Measurements from ENCODE around the gene CACNA1C. TPM values are rescaled to one million over a fixed set of nuclear protein-coding genes. Genes with fewer than 3 reads are reported as not detected.
A peak's percentile ranks its signal among the peaks of the same experiment; 100 is the strongest.

Gene CACNA1C
- total and polyA plus RNA-seq, 2 donors (not counting 1 experiment from before 2014, with no cell fraction given), result 7.6 to 11.4 TPM

DNA sequence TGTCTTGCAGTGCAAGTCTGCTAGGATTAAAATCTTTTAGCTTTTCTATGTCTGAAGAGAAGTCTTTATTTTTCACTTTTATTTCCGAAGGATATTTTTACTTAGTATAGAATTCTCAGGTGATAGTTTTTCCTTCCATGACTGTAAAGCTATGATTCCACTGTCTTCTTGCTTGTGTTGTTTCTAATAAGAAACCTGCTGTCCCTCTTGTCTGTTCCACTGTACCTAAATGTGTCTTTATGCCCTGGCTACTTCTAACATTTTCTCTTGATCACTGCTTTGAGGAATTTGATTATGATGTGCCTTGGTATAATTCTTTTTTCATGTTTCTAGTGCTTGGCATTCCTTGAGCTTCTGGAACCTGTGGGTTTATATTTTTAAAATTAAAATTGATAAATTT is 228.7 kb downstream of the CACNA1C start:
- no peak overlapping the region for H3K9ac ChIP-seq (ENCODE audit: insufficient read depth, low read length)
- no peaks in the 10 kb centered on the region for H3K9me3 ChIP-seq (ENCODE audit: control insufficient read depth, insufficient read depth, low read depth, low read length)
- no peak overlapping the region for H3K4me3 ChIP-seq (replicated peaks in 1 of 4; ENCODE audit: control extremely low read depth in 1 of 4, insufficient read depth in 1 of 4, low read depth in 3 of 4, low read length in 4 of 4)
- no peaks in the 10 kb centered on the region for H3K36me3 ChIP-seq (ENCODE audit: control insufficient read depth, insufficient read depth, low read length)
- no peaks in the 10 kb centered on the region for H4K20me1 ChIP-seq (ENCODE audit: control insufficient read depth, extremely low read depth, insufficient read depth, low read length)
- no peak overlapping the region for H3K27ac ChIP-seq (ENCODE audit: insufficient read depth, low read length)
- no peaks in the 10 kb centered on the region for H3K27me3 ChIP-seq (ENCODE audit: control insufficient read depth, insufficient read depth, low read length)
- TF ChIP-seq EZH2 (IDR thresholded peaks at IDR 0.05; ENCODE audit: low read length, missing control alignments), result no peak
- TF ChIP-seq, protein P1, sequence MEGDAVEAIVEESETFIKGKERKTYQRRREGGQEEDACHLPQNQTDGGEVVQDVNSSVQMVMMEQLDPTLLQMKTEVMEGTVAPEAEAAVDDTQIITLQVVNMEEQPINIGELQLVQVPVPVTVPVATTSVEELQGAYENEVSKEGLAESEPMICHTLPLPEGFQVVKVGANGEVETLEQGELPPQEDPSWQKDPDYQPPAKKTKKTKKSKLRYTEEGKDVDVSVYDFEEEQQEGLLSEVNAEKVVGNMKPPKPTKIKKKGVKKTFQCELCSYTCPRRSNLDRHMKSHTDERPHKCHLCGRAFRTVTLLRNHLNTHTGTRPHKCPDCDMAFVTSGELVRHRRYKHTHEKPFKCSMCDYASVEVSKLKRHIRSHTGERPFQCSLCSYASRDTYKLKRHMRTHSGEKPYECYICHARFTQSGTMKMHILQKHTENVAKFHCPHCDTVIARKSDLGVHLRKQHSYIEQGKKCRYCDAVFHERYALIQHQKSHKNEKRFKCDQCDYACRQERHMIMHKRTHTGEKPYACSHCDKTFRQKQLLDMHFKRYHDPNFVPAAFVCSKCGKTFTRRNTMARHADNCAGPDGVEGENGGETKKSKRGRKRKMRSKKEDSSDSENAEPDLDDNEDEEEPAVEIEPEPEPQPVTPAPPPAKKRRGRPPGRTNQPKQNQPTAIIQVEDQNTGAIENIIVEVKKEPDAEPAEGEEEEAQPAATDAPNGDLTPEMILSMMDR (conservative IDR thresholded peaks at IDR 0.05 in 1 of 2, IDR thresholded peaks at IDR 0.05 in 1 of 2; ENCODE audit: low read depth in 1 of 2, low read length in 2 of 2), result no peak
- no peak overlapping the region for H2AFZ ChIP-seq (ENCODE audit: low read length)
- no peak for DNase-seq (ENCODE audit: low read depth in 2 of 2)
- H3K79me2 ChIP-seq (ENCODE audit: control insufficient read depth, insufficient read depth, low read length), result no peaks in the 10 kb centered on the region
- H3K4me2 ChIP-seq (ENCODE audit: extremely low read depth, insufficient read depth, low read length), result no peak overlapping the region
- H3K4me1 ChIP-seq (ENCODE audit: control insufficient read depth, extremely low read depth, insufficient read depth, low read length), result peaks cover 27% of the 10 kb centered on the region

DNA sequence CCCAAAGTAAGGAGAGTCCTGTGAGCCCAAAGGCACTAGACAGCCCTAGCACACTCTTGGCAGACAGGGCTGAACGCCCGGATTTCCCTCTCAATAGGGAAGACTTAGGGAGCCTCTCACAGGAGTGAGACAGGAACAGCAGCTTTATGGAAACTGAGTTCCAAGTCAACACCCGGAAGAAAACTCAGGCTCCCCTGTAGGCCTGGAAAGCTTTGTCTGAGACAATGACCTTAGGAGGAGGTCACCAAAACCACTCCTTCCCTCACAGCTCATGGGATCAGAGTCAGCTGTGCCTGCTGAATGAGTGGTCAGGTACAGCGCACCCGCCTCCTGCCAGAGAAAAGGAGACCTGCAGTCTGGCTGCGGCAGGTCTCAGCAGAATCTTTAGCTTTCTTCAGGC is 229.5 kb downstream of the CACNA1C start:
- Histone ChIP-seq H3K4me2 (ENCODE audit: extremely low read depth, insufficient read depth, low read length) (no peak overlapping the region), H3K9me3 (ENCODE audit: control insufficient read depth, insufficient read depth, low read depth, low read length) (no peaks in the 10 kb centered on the region), H3K36me3 (ENCODE audit: control insufficient read depth, insufficient read depth, low read length) (no peaks in the 10 kb centered on the region), H3K4me3 (replicated peaks in 1 of 4; ENCODE audit: control extremely low read depth in 1 of 4, insufficient read depth in 1 of 4, low read depth in 3 of 4, low read length in 4 of 4) (no peak overlapping the region), H2AFZ (ENCODE audit: low read length) (no peak overlapping the region), H3K27me3 (ENCODE audit: control insufficient read depth, insufficient read depth, low read length) (no peaks in the 10 kb centered on the region), H3K79me2 (ENCODE audit: control insufficient read depth, insufficient read depth, low read length) (no peaks in the 10 kb centered on the region), H3K27ac (ENCODE audit: insufficient read depth, low read length) (no peak overlapping the region), H3K4me1 (ENCODE audit: control insufficient read depth, extremely low read depth, insufficient read depth, low read length) (peaks cover 35% of the 10 kb centered on the region), H4K20me1 (ENCODE audit: control insufficient read depth, extremely low read depth, insufficient read depth, low read length) (no peaks in the 10 kb centered on the region), H3K9ac (ENCODE audit: insufficient read depth, low read length) (no peak overlapping the region)
- peak; percentile 34 for DNase-seq (ENCODE audit: low read depth in 2 of 2)
- no peak for TF ChIP-seq EZH2 (IDR thresholded peaks at IDR 0.05; ENCODE audit: low read length, missing control alignments)
- TF ChIP-seq, protein P1 (conservative IDR thresholded peaks at IDR 0.05 in 1 of 2, IDR thresholded peaks at IDR 0.05 in 1 of 2; ENCODE audit: low read depth in 1 of 2, low read length in 2 of 2), result peak in 1 of 2 donors; percentile 12

DNA sequence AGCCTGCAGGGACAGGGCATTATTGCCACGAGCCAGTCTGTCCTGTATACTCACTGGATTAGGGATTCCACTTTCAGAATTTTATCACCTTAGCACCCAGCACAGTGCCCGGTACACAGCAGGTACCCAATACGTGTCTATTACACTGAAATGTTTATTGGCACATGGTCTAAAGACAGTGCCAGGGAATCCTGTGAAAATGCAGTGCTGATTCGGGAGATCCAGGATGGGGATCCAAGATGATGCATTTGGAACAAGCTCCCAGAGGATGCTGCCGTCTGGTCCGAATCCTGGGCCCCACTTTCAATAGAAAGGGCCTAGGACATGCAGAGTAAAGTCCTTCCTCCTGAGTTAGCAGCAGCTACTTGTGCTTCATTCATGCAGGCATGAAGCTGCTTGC is 230.7 kb downstream of the CACNA1C start:
- no peak for TF ChIP-seq EZH2 (IDR thresholded peaks at IDR 0.05; ENCODE audit: low read length, missing control alignments)
- TF ChIP-seq, protein P1 (conservative IDR thresholded peaks at IDR 0.05 in 1 of 2, IDR thresholded peaks at IDR 0.05 in 1 of 2; ENCODE audit: low read depth in 1 of 2, low read length in 2 of 2), result no peak
- H3K27me3 ChIP-seq (ENCODE audit: control insufficient read depth, insufficient read depth, low read length), result no peaks in the 10 kb centered on the region
- no peak overlapping the region for H3K9ac ChIP-seq (ENCODE audit: insufficient read depth, low read length)
- no peak overlapping the region for H2AFZ ChIP-seq (ENCODE audit: low read length)
- H3K4me3 ChIP-seq (replicated peaks in 1 of 4; ENCODE audit: control extremely low read depth in 1 of 4, insufficient read depth in 1 of 4, low read depth in 3 of 4, low read length in 4 of 4), result peak overlapping the region in 1 of 4 experiments; percentile 24
- no peaks in the 10 kb centered on the region for H3K79me2 ChIP-seq (ENCODE audit: control insufficient read depth, insufficient read depth, low read length)
- peak overlapping the region; percentile 42 for H3K4me2 ChIP-seq (ENCODE audit: extremely low read depth, insufficient read depth, low read length)
- no peaks in the 10 kb centered on the region for H4K20me1 ChIP-seq (ENCODE audit: control insufficient read depth, extremely low read depth, insufficient read depth, low read length)
- H3K4me1 ChIP-seq (ENCODE audit: control insufficient read depth, extremely low read depth, insufficient read depth, low read length), result peaks cover 47% of the 10 kb centered on the region
- peak overlapping the region; percentile 85 for H3K27ac ChIP-seq (ENCODE audit: insufficient read depth, low read length)
- no peak for DNase-seq (ENCODE audit: low read depth in 2 of 2)
- no peaks in the 10 kb centered on the region for H3K36me3 ChIP-seq (ENCODE audit: control insufficient read depth, insufficient read depth, low read length)
- H3K9me3 ChIP-seq (ENCODE audit: control insufficient read depth, insufficient read depth, low read depth, low read length), result no peaks in the 10 kb centered on the region
